Right ventricle myocardium superior (tissue), 1 donor: ENCODE results near the gene AP1G2. TPM values are rescaled to one million over a fixed set of nuclear protein-coding genes. Genes with fewer than 3 reads are reported as not detected.

ENCODE experiments used
- ATAC-seq: fragments of 200-7000 bp; cut with Tn5 transposase; one replicate; pipeline ENCODE4 v1.9.1; 2020; ENCODE audit warnings: mild to moderate bottlenecking; ENCODE audit not compliant: poor library complexity
- DNase-seq: peaks from one replicate; pipeline ENCODE4 v3.0.0-alpha.2; 2020
- intact Hi-C: fragments of 100-400 bp; cut with DNase I; formaldehyde crosslinking; loops from one replicate; pipeline ENCODE4 v1.11.2; 2022
- total RNA-seq: library from RNA; stranded (reverse); fragmentation: NEBNext Ultra II Directional; extraction: Animal tissue kit (Norgen Biotek cat#: 25700); gene quantifications from one replicate; pipeline ENCODE4 v1.2.1, GENCODE V29; 2021
- donor health status: DM: no; HTN: yes; CAD: no; lungs with severe emphysema.

The AP1G2 gene
- total RNA-seq, 1 donor from 2014 or later, result 10.7 TPM

- intact Hi-C loops, result no loop called here
- ATAC-seq, result no peak
- DNase-seq, result no peak
Observed at GRCh38 chr14:23513005-23513817, 54.4 kb downstream of the AP1G2 start.

GRCh38 chr14:23512156-23512555 lies 55.4 kb downstream of the AP1G2 start:
- ATAC-seq (no peak), DNase-seq (no peak)
- intact Hi-C loops, result no loop called here

Other genes with a start within 250 kb of the AP1G2 start
- gene PABPN1, start 246.3 kb downstream of the AP1G2 start, total RNA-seq, result 67.7 TPM
- 10.3 TPM for gene SLC22A17, start 214.9 kb downstream of the AP1G2 start, total RNA-seq
- gene EFS, start 202.6 kb downstream of the AP1G2 start, total RNA-seq, result 3.2 TPM
- gene IL25, start 195.0 kb downstream of the AP1G2 start, total RNA-seq, result not detected
- gene CMTM5, start 190.7 kb downstream of the AP1G2 start, total RNA-seq, result 0.27 TPM
- gene MYH6, start 159.5 kb downstream of the AP1G2 start, total RNA-seq, result 4,934 TPM
- 11,793 TPM for gene MYH7, start 132.1 kb downstream of the AP1G2 start, total RNA-seq
- gene NGDN, start 98.1 kb downstream of the AP1G2 start, total RNA-seq, result 17.0 TPM
- 0.97 TPM for gene ZFHX2, start 16.0 kb downstream of the AP1G2 start, total RNA-seq
- gene THTPA, start 11.5 kb downstream of the AP1G2 start, total RNA-seq, result 15.4 TPM
- 0.13 TPM for gene JPH4, start 11.0 kb upstream of the AP1G2 start, total RNA-seq
- not detected for gene DHRS2, start 68.6 kb upstream of the AP1G2 start, total RNA-seq